Measurements from ENCODE around the gene CCDC187.
"Not testable (repeated sequence)": the region's sequence is repeated elsewhere in the genome, so short reads cannot be mapped to it uniquely, and the experiment has no call there.

The CCDC187 gene

GRCh38 chr9:136326061-136326760 lies 22.3 kb upstream of the CCDC187 start:
- Histone ChIP-seq H3K4me3 (ENCODE audit: insufficient read length, low read depth) (peak overlapping the region; percentile 44), H3K36me3 (ENCODE audit: insufficient read depth, insufficient read length, low read length) (no peaks in the 10 kb centered on the region), H3K4me1 (ENCODE audit: insufficient read depth, insufficient read length) (peaks cover 46% of the 10 kb centered on the region), H3K9ac (ENCODE audit: insufficient read length, low read depth) (peak overlapping the region; percentile 78), H3K9me3 (ENCODE audit: insufficient read depth, low read length) (no peaks in the 10 kb centered on the region), H3K27me3 (ENCODE audit: insufficient read depth, insufficient read length) (no peaks in the 10 kb centered on the region)
- TF ChIP-seq YY1 (IDR thresholded peaks at IDR 0.05; ENCODE audit: insufficient read depth, insufficient read length) (no peak), ZNF274 (IDR thresholded peaks at IDR 0.05; ENCODE audit: low read depth, low read length) (no peak), SUZ12 (IDR thresholded peaks at IDR 0.05; ENCODE audit: extremely low read depth, insufficient read depth, insufficient read length) (no peak)
- peak; percentile 50 for DNase-seq (ENCODE audit: low read depth, low spot score)

GRCh38 chr9:136325358-136325757 lies 21.5 kb upstream of the CCDC187 start:
- Histone ChIP-seq H3K4me1 (ENCODE audit: insufficient read depth, insufficient read length) (peaks cover 46% of the 10 kb centered on the region), H3K27me3 (ENCODE audit: insufficient read depth, insufficient read length) (no peaks in the 10 kb centered on the region), H3K9ac (ENCODE audit: insufficient read length, low read depth) (no peak overlapping the region), H3K36me3 (ENCODE audit: insufficient read depth, insufficient read length, low read length) (no peaks in the 10 kb centered on the region), H3K4me3 (ENCODE audit: insufficient read length, low read depth) (no peak overlapping the region), H3K9me3 (ENCODE audit: insufficient read depth, low read length) (no peaks in the 10 kb centered on the region)
- TF ChIP-seq YY1 (IDR thresholded peaks at IDR 0.05; ENCODE audit: insufficient read depth, insufficient read length) (no peak), SUZ12 (IDR thresholded peaks at IDR 0.05; ENCODE audit: extremely low read depth, insufficient read depth, insufficient read length) (no peak), ZNF274 (IDR thresholded peaks at IDR 0.05; ENCODE audit: low read depth, low read length) (no peak)
- no peak for DNase-seq (ENCODE audit: low read depth, low spot score)

- TF ChIP-seq YY1 (IDR thresholded peaks at IDR 0.05; ENCODE audit: insufficient read depth, insufficient read length) (no peak), ZNF274 (IDR thresholded peaks at IDR 0.05; ENCODE audit: low read depth, low read length) (no peak), SUZ12 (IDR thresholded peaks at IDR 0.05; ENCODE audit: extremely low read depth, insufficient read depth, insufficient read length) (no peak)
- H3K9ac ChIP-seq (ENCODE audit: insufficient read length, low read depth): no peak overlapping the region
- H3K4me1 ChIP-seq (ENCODE audit: insufficient read depth, insufficient read length): peaks cover 41% of the 10 kb centered on the region
- DNase-seq (ENCODE audit: low read depth, low spot score): no peak
- no peaks in the 10 kb centered on the region for H3K9me3 ChIP-seq (ENCODE audit: insufficient read depth, low read length)
- H3K4me3 ChIP-seq (ENCODE audit: insufficient read length, low read depth): no peak overlapping the region
- no peaks in the 10 kb centered on the region for H3K36me3 ChIP-seq (ENCODE audit: insufficient read depth, insufficient read length, low read length)
- no peaks in the 10 kb centered on the region for H3K27me3 ChIP-seq (ENCODE audit: insufficient read depth, insufficient read length)
Measured at GRCh38 chr9:136324501-136325300, 20.8 kb upstream of the CCDC187 start.

GRCh38 chr9:136323371-136323789 lies 19.5 kb upstream of the CCDC187 start:
- Histone ChIP-seq H3K27me3 (ENCODE audit: insufficient read depth, insufficient read length) (no peaks in the 10 kb centered on the region), H3K4me1 (ENCODE audit: insufficient read depth, insufficient read length) (peaks cover 33% of the 10 kb centered on the region), H3K9me3 (ENCODE audit: insufficient read depth, low read length) (no peaks in the 10 kb centered on the region), H3K9ac (ENCODE audit: insufficient read length, low read depth) (no peak overlapping the region), H3K4me3 (ENCODE audit: insufficient read length, low read depth) (no peak overlapping the region), H3K36me3 (ENCODE audit: insufficient read depth, insufficient read length, low read length) (no peaks in the 10 kb centered on the region)
- no peak for TF ChIP-seq SUZ12 (IDR thresholded peaks at IDR 0.05; ENCODE audit: extremely low read depth, insufficient read depth, insufficient read length)
- TF ChIP-seq YY1 (IDR thresholded peaks at IDR 0.05; ENCODE audit: insufficient read depth, insufficient read length): no peak
- TF ChIP-seq ZNF274 (IDR thresholded peaks at IDR 0.05; ENCODE audit: low read depth, low read length): no peak
- no peak for DNase-seq (ENCODE audit: low read depth, low spot score)

- no peak overlapping the region for H3K9ac ChIP-seq (ENCODE audit: insufficient read length, low read depth)
- no peak for DNase-seq (ENCODE audit: low read depth, low spot score)
- H3K36me3 ChIP-seq (ENCODE audit: insufficient read depth, insufficient read length, low read length): no peaks in the 10 kb centered on the region
- no peak overlapping the region for H3K4me3 ChIP-seq (ENCODE audit: insufficient read length, low read depth)
- H3K9me3 ChIP-seq (ENCODE audit: insufficient read depth, low read length): no peaks in the 10 kb centered on the region
- no peaks in the 10 kb centered on the region for H3K27me3 ChIP-seq (ENCODE audit: insufficient read depth, insufficient read length)
- TF ChIP-seq ZNF274 (IDR thresholded peaks at IDR 0.05; ENCODE audit: low read depth, low read length) (no peak), SUZ12 (IDR thresholded peaks at IDR 0.05; ENCODE audit: extremely low read depth, insufficient read depth, insufficient read length) (no peak), YY1 (IDR thresholded peaks at IDR 0.05; ENCODE audit: insufficient read depth, insufficient read length) (no peak)
- H3K4me1 ChIP-seq (ENCODE audit: insufficient read depth, insufficient read length): peaks cover 30% of the 10 kb centered on the region
Measured at GRCh38 chr9:136322756-136323330, 18.9 kb upstream of the CCDC187 start.

- no peaks in the 10 kb centered on the region for H3K27me3 ChIP-seq (ENCODE audit: insufficient read depth, insufficient read length)
- peaks cover 30% of the 10 kb centered on the region for H3K4me1 ChIP-seq (ENCODE audit: insufficient read depth, insufficient read length)
- no peak overlapping the region for H3K9ac ChIP-seq (ENCODE audit: insufficient read length, low read depth)
- TF ChIP-seq ZNF274 (IDR thresholded peaks at IDR 0.05; ENCODE audit: low read depth, low read length) (no peak), YY1 (IDR thresholded peaks at IDR 0.05; ENCODE audit: insufficient read depth, insufficient read length) (no peak), SUZ12 (IDR thresholded peaks at IDR 0.05; ENCODE audit: extremely low read depth, insufficient read depth, insufficient read length) (no peak)
- no peak overlapping the region for H3K4me3 ChIP-seq (ENCODE audit: insufficient read length, low read depth)
- H3K36me3 ChIP-seq (ENCODE audit: insufficient read depth, insufficient read length, low read length): no peaks in the 10 kb centered on the region
- DNase-seq (ENCODE audit: low read depth, low spot score): no peak
- no peaks in the 10 kb centered on the region for H3K9me3 ChIP-seq (ENCODE audit: insufficient read depth, low read length)
Measured at GRCh38 chr9:136321561-136321960, 17.7 kb upstream of the CCDC187 start.

- not testable (repeated sequence) for H3K27me3 ChIP-seq (ENCODE audit: insufficient read depth, insufficient read length); H3K9ac ChIP-seq (ENCODE audit: insufficient read length, low read depth)
Measured at GRCh38 chr9:136320972-136321371, 17.1 kb upstream of the CCDC187 start.

GRCh38 chr9:136319955-136320354 lies 16.1 kb upstream of the CCDC187 start:
- not testable (repeated sequence) for H3K4me3 ChIP-seq (ENCODE audit: insufficient read length, low read depth); H3K27me3 ChIP-seq (ENCODE audit: insufficient read depth, insufficient read length); H3K9ac ChIP-seq (ENCODE audit: insufficient read length, low read depth); DNase-seq (ENCODE audit: low read depth, low spot score); H3K36me3 ChIP-seq (ENCODE audit: insufficient read depth, insufficient read length, low read length)
- H3K9me3 ChIP-seq (ENCODE audit: insufficient read depth, low read length): peaks cover 14% of the 10 kb centered on the region
- H3K4me1 ChIP-seq (ENCODE audit: insufficient read depth, insufficient read length): peaks cover 16% of the 10 kb centered on the region

More at GRCh38 chr9:136320972-136321371, 17.1 kb upstream of the CCDC187 start:
- H3K4me3 ChIP-seq (ENCODE audit: insufficient read length, low read depth); DNase-seq (ENCODE audit: low read depth, low spot score); H3K9me3 ChIP-seq (ENCODE audit: insufficient read depth, low read length); H3K36me3 ChIP-seq (ENCODE audit: insufficient read depth, insufficient read length, low read length): not testable (repeated sequence)
- peaks cover 25% of the 10 kb centered on the region for H3K4me1 ChIP-seq (ENCODE audit: insufficient read depth, insufficient read length)

GRCh38 chr9:136319244-136319643 lies 15.3 kb upstream of the CCDC187 start:
- not testable (repeated sequence) for H3K27me3 ChIP-seq (ENCODE audit: insufficient read depth, insufficient read length); H3K4me1 ChIP-seq (ENCODE audit: insufficient read depth, insufficient read length); H3K36me3 ChIP-seq (ENCODE audit: insufficient read depth, insufficient read length, low read length); DNase-seq (ENCODE audit: low read depth, low spot score); H3K4me3 ChIP-seq (ENCODE audit: insufficient read length, low read depth); H3K9ac ChIP-seq (ENCODE audit: insufficient read length, low read depth)
- H3K9me3 ChIP-seq (ENCODE audit: insufficient read depth, low read length): peaks cover 21% of the 10 kb centered on the region

Measured in NT2/D1 (cell line).